GM18870 (cell line): Measurements from ENCODE around the gene SLC20A1.
A peak's percentile ranks its signal among the peaks of the same experiment; 100 is the strongest.
"Not testable (repeated sequence)": the region's sequence is repeated elsewhere in the genome, so short reads cannot be mapped to it uniquely, and the experiment has no call there.

ENCODE experiments used
- ATAC-seq: cut with Tn5 transposase; IDR thresholded peaks from one replicate; pipeline ENCODE4 v1.9.1; 2021; ENCODE audit warnings: moderate library complexity; ENCODE audit not compliant: unreplicated experiment

Gene SLC20A1

GRCh38 chr2:112645310-112646101 is at the start of gene SLC20A1:
Gene SLC20A1, plus strand, starts transcription at chr2:112645939. Its CDS starts 890 bp downstream, at chr2:112646829.
- ATAC-seq, result peak; percentile 79

GRCh38 chr2:112597537-112598322 is 48.0 kb upstream of the SLC20A1 start:
- no peak for ATAC-seq

GRCh38 chr2:112600634-112601033 is 45.1 kb upstream of the SLC20A1 start:
- no peak for ATAC-seq

- ATAC-seq, result no peak
Measured at GRCh38 chr2:112601754-112602153, 44.0 kb upstream of the SLC20A1 start.

- no peak for ATAC-seq
Measured at GRCh38 chr2:112602917-112603316, 42.8 kb upstream of the SLC20A1 start.

GRCh38 chr2:112603731-112604130 is 42.0 kb upstream of the SLC20A1 start:
- ATAC-seq, result no peak

GRCh38 chr2:112604952-112605351 is 40.8 kb upstream of the SLC20A1 start:
- no peak for ATAC-seq

GRCh38 chr2:112605926-112606325 is 39.8 kb upstream of the SLC20A1 start:
- no peak for ATAC-seq

GRCh38 chr2:112606547-112606946 is 39.2 kb upstream of the SLC20A1 start:
- ATAC-seq, result no peak

GRCh38 chr2:112607680-112608438 is 37.9 kb upstream of the SLC20A1 start:
- ATAC-seq, result no peak

- not testable (repeated sequence) for ATAC-seq
Measured at GRCh38 chr2:112609320-112609719, 36.4 kb upstream of the SLC20A1 start.

GRCh38 chr2:112612283-112612682 is 33.5 kb upstream of the SLC20A1 start:
- not testable (repeated sequence) for ATAC-seq

- no peak for ATAC-seq
Measured at GRCh38 chr2:112614201-112614840, 31.4 kb upstream of the SLC20A1 start.

GRCh38 chr2:112615051-112615450 is 30.7 kb upstream of the SLC20A1 start:
- no peak for ATAC-seq

GRCh38 chr2:112615798-112616197 is 29.9 kb upstream of the SLC20A1 start:
- not testable (repeated sequence) for ATAC-seq

GRCh38 chr2:112618383-112618782 is 27.4 kb upstream of the SLC20A1 start:
- ATAC-seq, result no peak

- no peak for ATAC-seq
Measured at GRCh38 chr2:112621790-112622527, 23.8 kb upstream of the SLC20A1 start.

GRCh38 chr2:112622528-112622849 is 23.2 kb upstream of the SLC20A1 start:
- no peak for ATAC-seq

- no peak for ATAC-seq
Measured at GRCh38 chr2:112623913-112624777, 21.6 kb upstream of the SLC20A1 start.
